Heart left ventricle (tissue), 16 donors: ENCODE measurements around the gene POU2AF2. TPM values are rescaled to one million over a fixed set of nuclear protein-coding genes. Genes with fewer than 3 reads are reported as not detected.

Source experiments
- ATAC-seq, 4 donors: fragments of 200-7000 bp; cut with Tn5 transposase; one replicate each; pipeline ENCODE4 v1.9.1; 2020 to 2022; ENCODE audit warnings: moderate library complexity in 4 of 4, mild to moderate bottlenecking in 3 of 4, moderate number of reproducible peaks in 1 of 4
- DNase-seq, 5 donors: peaks; one replicate each; pipeline ENCODE4 v3.0.0-alpha.2; 2020
- H3K27ac ChIP-seq, 12 donors: fragments of 200-600 bp; sonication (generic) in 4 of 12; one replicate each; pipeline versions ENCODE4 v1.5.0 to v1.8.0; 2016 to 2022; ENCODE audit warnings: mild to moderate bottlenecking in 2 of 12
- H3K27me3 ChIP-seq, 9 donors: fragments of 200-600 bp; sonication (generic) in 2 of 9; one replicate each; pipeline versions ENCODE4 v1.5.1 to v1.8.0; 2016 to 2022; ENCODE audit warnings: mild to moderate bottlenecking in 3 of 9
- H3K36me3 ChIP-seq, 9 donors: fragments of 200-600 bp; sonication (generic) in 2 of 9; one replicate each; pipeline versions ENCODE4 v1.5.0 to v1.8.0; 2018 to 2022; ENCODE audit warnings: mild to moderate bottlenecking in 2 of 9
- H3K4me1 ChIP-seq, 12 donors: fragments of 200-600 bp; sonication (generic) in 4 of 12; one replicate each; pipeline versions ENCODE4 v1.5.0 to v1.8.0; 2016 to 2022; ENCODE audit warnings: mild to moderate bottlenecking in 3 of 12
- H3K4me3 ChIP-seq, 12 donors: fragments of 200-600 bp; sonication (generic) in 4 of 12; one replicate each; pipeline versions ENCODE4 v1.5.0 to v1.8.0; 2017 to 2022; ENCODE audit warnings: mild to moderate bottlenecking in 9 of 12, moderate library complexity in 4 of 12
- H3K9me3 ChIP-seq, 12 donors: fragments of 200-600 bp; sonication (generic) in 4 of 12; one replicate each; pipeline versions ENCODE4 v1.5.0 to v1.8.0; 2016 to 2022; ENCODE audit warnings: mild to moderate bottlenecking in 1 of 12
- CTCF ChIP-seq, 12 donors: fragments of 200-600 bp; sonication (generic) in 4 of 12; IDR thresholded peaks; one replicate each; pipeline versions ENCODE4 v1.5.0 to v1.8.0; 2018 to 2022; ENCODE audit warnings: antibody characterized with exemption in 12 of 12, mild to moderate bottlenecking in 5 of 12
- POLR2A ChIP-seq, 2 donors: fragments of 450-650 bp; IDR thresholded peaks; one replicate each; pipeline ENCODE4 v1.6.1; 2017; ENCODE audit warnings: antibody characterized with exemption in 2 of 2, mild to moderate bottlenecking in 2 of 2, moderate library complexity in 2 of 2
- WGBS, 4 donors: extraction: QIAGEN DNeasy Blood & Tissue Kit in 2 of 4; methylation state at CpG; one replicate each; pipeline versions ENCODE4 v1.1.5 to v1.1.7; 2013 to 2018; 5-methylcytosine and 5-hydroxymethylcytosine counted together
- intact Hi-C, 10 donors: fragments of 100-400 bp; cut with DNase I; formaldehyde crosslinking; loops; one replicate each; pipeline versions ENCODE4 v1.11.1 to v1.14.2; 2022
- polyA plus RNA-seq, 2 donors: library from polyadenylated mRNA; stranded (reverse); fragments of 200-250 nt; gene quantifications; one replicate each; pipeline ENCODE4 v1.2.3, GENCODE V29; 2013
- total RNA-seq, 9 donors: library from RNA; depleted of rRNA in 2 of 9; stranded (reverse); fragments of >200 nt in 2 of 9; fragmentation: NEBNext Ultra II Directional in 3 of 9; extraction: Animal tissue kit (Norgen Biotek cat#: 25700) in 3 of 9; gene quantifications; one replicate each; pipeline versions ENCODE4 v1.1.0 to v1.2.4, GENCODE V29; 2016 to 2023
- donor health status: ischemic (EF 13 %, LVEDD 7.1; RV severe dilation, severe dysfunction).
- donor health status: healthy with polysubstance abuse.
- donor health status: DM: no; HTN: yes; CAD: no.
- donor health status: DM: no; HTN: no; CAD: no.
- donor health status: ischemic (EF 25% LVEDD 6.9; RV normal size, moderate dysfunction).
- donor health status: ischemic (EF 25% LVEDD 5.7; RV mildly dilated, moderate dysfunction).
- donor health status: healthy.
- donor health status: DM: yes; HTN: yes; CAD: no.
- donor health status: ischemic (EF 35%, LVEDD 5.7; RV mildly dilated, moderate dysfunction).
- donor health status: nonischemic (EF 11% LVEDD 7.7; RV severe dilation, severe dysfunction).
- donor health status: DM: yes; HTN: yes; CAD: no.
- donor health status: PGD.
- donor health status: ischemic (EF 29% LVEDD 5.4; RV normal size, mild dysfunction).
- donor health status: nonischemic (EF 23%, LVEDD 6.1; RV moderate dilation, normal function).

POU2AF2 gene
- total and polyA plus RNA-seq, 11 donors: not detected

GRCh38 chr11:111253630-111254029, 8.1 kb downstream of the POU2AF2 start:
- Histone ChIP-seq H3K27ac (no peak overlapping the region), H3K4me1 (no peaks in the 10 kb centered on the region), H3K27me3 (peaks cover 0 to 38% (median 0%) of the 10 kb centered on the region in 9 donors), H3K9me3 (no peaks in the 10 kb centered on the region), H3K36me3 (no peaks in the 10 kb centered on the region), H3K4me3 (no peak overlapping the region)
- DNase-seq (no peak), ATAC-seq (no peak)
- intact Hi-C loops: no loop called here
- WGBS, 4 donors: 74 to 83% (median 79%) methylated on average over 5 of the region's 5 CpGs
- TF ChIP-seq CTCF (IDR thresholded peaks at IDR 0.05) (no peak), POLR2A (IDR thresholded peaks at IDR 0.05) (no peak)

- Histone ChIP-seq H3K4me1 (no peaks in the 10 kb centered on the region), H3K36me3 (no peaks in the 10 kb centered on the region), H3K27ac (no peak overlapping the region), H3K4me3 (no peak overlapping the region), H3K9me3 (no peaks in the 10 kb centered on the region), H3K27me3 (peaks cover 0 to 40% (median 0%) of the 10 kb centered on the region in 9 donors)
- DNase-seq (no peak), ATAC-seq (no peak)
- intact Hi-C loops: no loop called here
- no peak for TF ChIP-seq CTCF (IDR thresholded peaks at IDR 0.05)
- no peak for TF ChIP-seq POLR2A (IDR thresholded peaks at IDR 0.05)
- WGBS, 4 donors: 81 to 90% (median 89%) methylated on average over 4 of the region's 4 CpGs
Observed at GRCh38 chr11:111258046-111258445, 12.5 kb downstream of the POU2AF2 start.

- 84 to 88% (median 86%) methylated on average over 4 of the region's 4 CpGs for WGBS, 4 donors
- ATAC-seq (no peak), DNase-seq (no peak)
- intact Hi-C loops: no loop called here
- no peaks in the 10 kb centered on the region for H3K9me3 ChIP-seq
- H3K27me3 ChIP-seq: peaks cover 0 to 47% (median 4%) of the 10 kb centered on the region in 9 donors
- no peak overlapping the region for H3K4me3 ChIP-seq
- no peaks in the 10 kb centered on the region for H3K36me3 ChIP-seq
- no peak for TF ChIP-seq POLR2A (IDR thresholded peaks at IDR 0.05)
- no peak for TF ChIP-seq CTCF (IDR thresholded peaks at IDR 0.05)
- H3K27ac ChIP-seq: no peak overlapping the region
- H3K4me1 ChIP-seq: no peaks in the 10 kb centered on the region
Observed at GRCh38 chr11:111259896-111260295, 14.4 kb downstream of the POU2AF2 start.

- no peak for TF ChIP-seq POLR2A (IDR thresholded peaks at IDR 0.05)
- no peak for TF ChIP-seq CTCF (IDR thresholded peaks at IDR 0.05)
- no peak overlapping the region for H3K4me3 ChIP-seq
- peaks cover 0 to 47% (median 4%) of the 10 kb centered on the region in 9 donors for H3K27me3 ChIP-seq
- ATAC-seq (no peak), DNase-seq (no peak)
- intact Hi-C loops: no loop called here
- no peaks in the 10 kb centered on the region for H3K9me3 ChIP-seq
- H3K4me1 ChIP-seq: no peaks in the 10 kb centered on the region
- H3K27ac ChIP-seq: no peak overlapping the region
- no peaks in the 10 kb centered on the region for H3K36me3 ChIP-seq
- 80 to 90% (median 89%) methylated on average over 4 of the region's 4 CpGs for WGBS, 4 donors
Observed at GRCh38 chr11:111260811-111261210, 15.3 kb downstream of the POU2AF2 start.
